Effector memory CD8-positive, alpha-beta T cell (primary cell): ENCODE measurements around the gene SUSD4.
A peak's percentile ranks its signal among the peaks of the same experiment; 100 is the strongest.
"Not testable (repeated sequence)": the region's sequence is repeated elsewhere in the genome, so short reads cannot be mapped to it uniquely, and the experiment has no call there.

Source experiments
- ATAC-seq: fragments of 150-1000 bp; cut with Tn5 transposase; replicated peaks from 2 replicates; pipeline ENCODE4 v1.10.0; 2021; ENCODE audit warnings: mild to moderate bottlenecking, moderate library complexity
- DNase-seq, 3 experiments: peaks; one replicate each; pipeline ENCODE4 v3.0.0; 2021
- H3K27ac Mint-ChIP-seq, 2 donors: one replicate each; pipeline ENCODE4 v1.8.0; 2022; ENCODE audit warnings: mild to moderate bottlenecking in 2 of 2, mixed read lengths in 2 of 2, moderate library complexity in 2 of 2
- H3K27me3 Mint-ChIP-seq, 2 donors: one replicate each; pipeline ENCODE4 v1.8.0; 2022; ENCODE audit warnings: mixed read lengths in 2 of 2
- H3K36me3 Mint-ChIP-seq: one replicate; pipeline ENCODE4 v1.8.0; 2022; ENCODE audit warnings: mild to moderate bottlenecking, moderate library complexity, mixed read lengths; ENCODE audit not compliant: insufficient read depth
- H3K4me1 Mint-ChIP-seq, 2 donors: one replicate each; pipeline ENCODE4 v1.8.0; 2022; ENCODE audit warnings: low read depth in 2 of 2, mixed read lengths in 2 of 2
- H3K4me3 Mint-ChIP-seq, 2 donors: one replicate each; pipeline ENCODE4 v1.8.0; 2022; ENCODE audit warnings: mild to moderate bottlenecking in 2 of 2, mixed read lengths in 2 of 2, moderate library complexity in 2 of 2
- H3K9me3 Mint-ChIP-seq, 2 donors: one replicate each; pipeline ENCODE4 v1.8.0; 2022; ENCODE audit warnings: mixed read lengths in 2 of 2

SUSD4 gene

GRCh38 chr1:223289621-223290020 is 74.4 kb downstream of the SUSD4 start:
- H3K4me3 Mint-ChIP-seq, result no peak overlapping the region
- peaks cover 0 to 2% of the 10 kb centered on the region in 2 donors for H3K4me1 Mint-ChIP-seq
- ATAC-seq (no peak), DNase-seq (no peak)
- no peaks in the 10 kb centered on the region for H3K36me3 Mint-ChIP-seq
- peaks cover 6% of the 10 kb centered on the region in 2 donors for H3K9me3 Mint-ChIP-seq
- H3K27ac Mint-ChIP-seq, result no peak overlapping the region
- peaks cover 17 to 18% of the 10 kb centered on the region in 2 donors for H3K27me3 Mint-ChIP-seq

DNA sequence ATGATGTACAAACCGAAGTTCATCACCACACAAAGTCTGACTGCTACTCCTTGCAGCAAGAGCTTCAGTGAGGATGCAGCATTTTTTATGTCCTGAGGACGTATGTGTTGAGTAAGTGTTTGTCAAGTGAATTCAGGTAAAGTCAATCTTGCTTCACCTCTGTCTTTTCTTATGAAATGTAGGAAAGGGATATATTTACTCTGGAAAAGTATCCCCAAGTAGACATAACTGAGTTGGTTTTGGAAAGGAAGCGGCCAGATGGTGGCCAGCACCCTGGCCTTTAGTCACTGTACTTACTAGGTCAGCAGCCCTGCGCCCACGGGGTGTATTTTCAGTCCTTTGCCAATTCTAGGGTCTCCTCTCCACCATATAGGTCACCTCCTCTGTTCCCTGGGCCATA is 75.2 kb downstream of the SUSD4 start:
- Mint-ChIP-seq H3K4me1 (peaks cover 0 to 2% of the 10 kb centered on the region in 2 donors), H3K27me3 (peaks cover 17 to 18% of the 10 kb centered on the region in 2 donors), H3K36me3 (no peaks in the 10 kb centered on the region), H3K9me3 (peaks cover 6% of the 10 kb centered on the region in 2 donors), H3K27ac (no peak overlapping the region), H3K4me3 (no peak overlapping the region)
- ATAC-seq, result no peak
- DNase-seq, result no peak

- Mint-ChIP-seq H3K27ac (no peak overlapping the region), H3K36me3 (no peaks in the 10 kb centered on the region), H3K4me3 (no peak overlapping the region), H3K4me1 (peaks cover 0 to 1% of the 10 kb centered on the region in 2 donors), H3K9me3 (peaks cover 6% of the 10 kb centered on the region in 2 donors), H3K27me3 (peaks cover 6% of the 10 kb centered on the region in 2 donors)
- ATAC-seq (no peak), DNase-seq (no peak)
Measured at GRCh38 chr1:223285452-223285851, 78.5 kb downstream of the SUSD4 start.

GRCh38 chr1:223283697-223284096 is 80.3 kb downstream of the SUSD4 start:
- peaks cover 6 to 15% of the 10 kb centered on the region in 2 donors for H3K27me3 Mint-ChIP-seq
- H3K4me3 Mint-ChIP-seq, ATAC-seq, H3K36me3 Mint-ChIP-seq, H3K9me3 Mint-ChIP-seq, DNase-seq, H3K4me1 Mint-ChIP-seq, H3K27ac Mint-ChIP-seq: not testable (repeated sequence)

DNA sequence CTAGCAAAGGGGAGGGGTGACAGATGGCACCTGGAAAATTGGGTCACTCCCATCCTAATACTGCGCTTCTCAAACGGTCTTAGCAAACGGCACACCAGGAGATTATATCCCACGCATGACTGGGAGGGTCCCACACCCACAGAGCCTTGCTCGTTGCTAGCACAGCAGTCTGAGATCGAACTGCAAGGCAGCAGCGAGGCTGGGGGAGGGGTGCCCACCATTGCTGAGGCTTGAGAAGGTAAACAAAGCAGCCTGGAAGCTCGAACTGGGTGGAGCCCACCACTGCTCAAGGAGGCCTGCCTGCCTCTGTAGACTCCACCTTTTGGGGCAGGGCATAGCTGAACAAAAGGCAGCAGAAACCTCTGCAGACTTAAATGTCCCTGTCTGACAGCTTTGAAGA is 85.7 kb downstream of the SUSD4 start:
- DNase-seq, H3K4me1 Mint-ChIP-seq, H3K9me3 Mint-ChIP-seq, H3K4me3 Mint-ChIP-seq, H3K36me3 Mint-ChIP-seq, ATAC-seq, H3K27ac Mint-ChIP-seq: not testable (repeated sequence)
- H3K27me3 Mint-ChIP-seq, result peaks cover 15 to 16% of the 10 kb centered on the region in 2 donors

DNA sequence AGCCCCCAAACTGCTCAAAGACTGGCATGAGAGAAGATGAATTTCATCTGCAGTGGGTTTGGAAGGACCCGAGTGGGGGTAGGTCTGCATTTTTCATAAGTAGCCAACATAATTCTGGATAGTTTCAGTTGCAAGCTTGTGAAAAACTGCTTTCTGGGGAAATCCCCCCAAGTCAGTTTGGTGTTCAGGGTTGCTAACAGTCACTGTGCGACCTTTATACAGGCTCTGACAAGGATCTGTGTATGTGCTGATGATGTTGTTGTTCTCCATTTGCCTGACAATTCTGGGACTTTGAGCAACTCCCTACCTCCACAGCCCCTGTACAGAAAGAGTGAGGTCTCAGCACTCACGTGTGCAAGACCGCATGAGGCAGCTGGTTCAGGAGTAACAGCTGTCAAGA is 87.9 kb downstream of the SUSD4 start:
- Mint-ChIP-seq H3K27me3 (peaks cover 15% of the 10 kb centered on the region in 2 donors), H3K27ac (no peak overlapping the region), H3K4me1 (no peaks in the 10 kb centered on the region), H3K36me3 (peaks cover 3% of the 10 kb centered on the region), H3K4me3 (no peak overlapping the region), H3K9me3 (no peaks in the 10 kb centered on the region)
- DNase-seq (no peak), ATAC-seq (no peak)

GRCh38 chr1:223273511-223273910 is 90.5 kb downstream of the SUSD4 start:
- H3K4me3 Mint-ChIP-seq, result no peak overlapping the region
- no peak overlapping the region for H3K27ac Mint-ChIP-seq
- DNase-seq (no peak), ATAC-seq (no peak)
- H3K9me3 Mint-ChIP-seq, result no peaks in the 10 kb centered on the region
- H3K27me3 Mint-ChIP-seq, result peaks cover 6 to 21% of the 10 kb centered on the region in 2 donors
- no peaks in the 10 kb centered on the region for H3K4me1 Mint-ChIP-seq
- H3K36me3 Mint-ChIP-seq, result peaks cover 3% of the 10 kb centered on the region

DNA sequence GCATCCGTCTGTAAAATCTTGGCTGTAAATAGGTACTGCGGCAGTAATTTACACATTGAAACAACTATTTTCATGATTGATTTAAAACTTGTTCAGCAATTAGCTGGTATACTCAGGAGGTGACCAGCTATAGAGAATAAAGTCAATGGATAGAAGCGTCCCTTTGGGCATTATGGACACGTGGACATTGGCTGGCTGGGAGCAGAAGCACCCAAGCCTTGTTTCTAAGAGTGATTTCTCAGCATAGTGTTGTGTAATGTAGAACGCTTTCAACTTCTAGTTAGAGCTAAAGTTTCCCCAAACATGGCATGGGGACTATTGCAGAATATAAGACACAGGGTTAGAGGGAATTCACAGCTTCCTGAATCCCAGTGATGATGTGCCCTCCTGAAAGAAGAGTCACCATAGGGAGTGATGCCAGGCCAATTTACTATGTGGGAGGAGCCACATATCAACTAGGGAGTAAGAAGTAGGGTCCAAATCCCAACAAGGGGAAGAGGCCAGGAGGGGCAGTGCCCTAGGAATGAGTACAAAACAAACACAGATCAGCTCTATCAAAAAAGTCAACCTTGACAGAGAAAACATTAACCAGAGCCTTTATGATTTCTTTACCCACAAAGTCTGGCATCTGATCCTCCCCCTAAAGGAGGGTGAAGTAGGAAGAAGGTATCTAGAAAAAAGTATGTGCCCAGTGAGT is 92.7 kb downstream of the SUSD4 start:
- DNase-seq, result no peak
- Mint-ChIP-seq H3K4me1 (no peaks in the 10 kb centered on the region), H3K27me3 (peaks cover 13 to 26% of the 10 kb centered on the region in 2 donors), H3K4me3 (no peak overlapping the region), H3K9me3 (no peaks in the 10 kb centered on the region), H3K36me3 (peaks cover 3% of the 10 kb centered on the region), H3K27ac (no peak overlapping the region)
- no peak for ATAC-seq

DNA sequence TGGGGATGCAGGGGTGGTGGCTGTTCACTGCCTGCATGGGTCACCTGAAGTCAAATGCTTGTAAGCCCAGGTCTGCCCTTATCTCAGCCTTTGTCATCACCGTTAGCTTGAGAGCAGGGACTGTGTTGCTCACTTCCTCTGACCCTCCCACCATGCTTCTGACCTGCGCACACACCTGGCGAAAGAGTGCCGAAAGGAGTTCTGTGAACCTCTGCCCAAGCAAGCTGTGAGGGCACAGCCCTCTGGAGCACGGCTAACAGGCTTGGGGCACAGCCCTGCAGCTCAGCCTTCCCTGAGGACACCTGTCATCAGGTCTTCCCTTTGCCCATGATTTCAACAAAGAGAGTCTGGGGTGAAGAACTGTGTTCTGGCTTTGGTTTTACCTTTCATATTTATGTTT is 93.8 kb downstream of the SUSD4 start:
- H3K36me3 Mint-ChIP-seq, result peaks cover 3% of the 10 kb centered on the region
- H3K9me3 Mint-ChIP-seq, result no peaks in the 10 kb centered on the region
- H3K27ac Mint-ChIP-seq, result no peak overlapping the region
- DNase-seq (no peak), ATAC-seq (no peak)
- H3K27me3 Mint-ChIP-seq, result peaks cover 7 to 22% of the 10 kb centered on the region in 2 donors
- no peak overlapping the region for H3K4me3 Mint-ChIP-seq
- H3K4me1 Mint-ChIP-seq, result peaks cover 0 to under 1% of the 10 kb centered on the region in 2 donors

DNA sequence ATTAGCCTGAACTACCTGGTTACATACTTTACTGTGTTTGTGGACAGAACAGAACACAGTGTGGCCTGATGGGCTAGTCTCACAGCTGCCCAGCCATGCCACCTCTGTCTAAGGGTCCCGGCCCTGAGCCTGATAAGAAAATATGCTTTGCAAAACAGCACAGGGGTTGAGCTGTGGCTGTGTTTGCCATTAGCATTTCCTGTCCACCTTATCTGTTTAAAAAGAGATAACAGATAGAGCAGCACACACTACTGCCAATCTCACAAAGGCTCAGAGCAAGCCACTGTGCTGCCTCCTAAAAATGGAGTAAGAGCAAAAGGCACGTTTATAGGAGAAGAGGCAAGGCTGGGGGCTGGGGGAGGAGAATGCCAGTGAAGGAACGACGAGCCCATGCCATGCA is 95.0 kb downstream of the SUSD4 start:
- Mint-ChIP-seq H3K27me3 (peaks cover 9 to 30% of the 10 kb centered on the region in 2 donors), H3K27ac (no peak overlapping the region), H3K36me3 (peaks cover 1% of the 10 kb centered on the region), H3K9me3 (no peaks in the 10 kb centered on the region), H3K4me3 (no peak overlapping the region), H3K4me1 (peaks cover 0 to 4% of the 10 kb centered on the region in 2 donors)
- no peak for ATAC-seq
- no peak for DNase-seq

- Mint-ChIP-seq H3K9me3 (no peaks in the 10 kb centered on the region), H3K27me3 (peaks cover 18 to 36% of the 10 kb centered on the region in 2 donors), H3K36me3 (no peaks in the 10 kb centered on the region), H3K4me3 (no peak overlapping the region), H3K27ac (peak overlapping the region in 1 of 2 donors; percentile 24), H3K4me1 (peaks cover 0 to 4% of the 10 kb centered on the region in 2 donors)
- ATAC-seq (no peak), DNase-seq (no peak)
Measured at GRCh38 chr1:223266632-223267172, 97.3 kb downstream of the SUSD4 start.

GRCh38 chr1:223264983-223265908 is 98.7 kb downstream of the SUSD4 start:
- peaks cover 0 to 4% of the 10 kb centered on the region in 2 donors for H3K4me1 Mint-ChIP-seq
- ATAC-seq (peak; percentile 40), DNase-seq (no peak)
- H3K9me3 Mint-ChIP-seq, result no peaks in the 10 kb centered on the region
- H3K27ac Mint-ChIP-seq, result no peak overlapping the region
- no peaks in the 10 kb centered on the region for H3K36me3 Mint-ChIP-seq
- no peak overlapping the region for H3K4me3 Mint-ChIP-seq
- peaks cover 24 to 34% of the 10 kb centered on the region in 2 donors for H3K27me3 Mint-ChIP-seq

DNA sequence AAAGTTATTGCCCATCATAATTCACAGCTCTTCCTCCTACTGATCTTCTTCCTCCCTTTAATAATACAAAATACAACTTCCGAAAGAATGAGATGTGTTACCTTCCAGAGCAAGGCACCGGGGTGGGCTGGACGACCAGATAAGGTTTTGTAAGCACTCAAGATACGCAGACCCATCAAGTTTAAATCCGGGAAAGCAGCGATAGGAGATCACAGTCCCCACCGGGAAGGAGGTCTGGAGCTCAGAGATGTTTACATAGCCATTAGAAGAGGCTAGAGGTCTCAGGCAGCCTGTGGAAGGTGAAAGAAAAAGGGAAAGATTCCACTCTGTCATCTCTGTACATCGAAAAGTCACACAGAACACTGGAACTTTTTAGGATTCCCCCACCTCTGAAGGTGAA is 99.4 kb downstream of the SUSD4 start:
- Mint-ChIP-seq H3K4me3 (no peak overlapping the region), H3K36me3 (no peaks in the 10 kb centered on the region), H3K27me3 (peaks cover 31 to 32% of the 10 kb centered on the region in 2 donors), H3K27ac (no peak overlapping the region), H3K9me3 (no peaks in the 10 kb centered on the region), H3K4me1 (peaks cover 0 to 4% of the 10 kb centered on the region in 2 donors)
- ATAC-seq (no peak), DNase-seq (no peak)
